SK-N-SH (cell line): ENCODE measurements around the gene CLDN6.

ENCODE experiments used
- CHD2 ChIP-seq: fragments of 150-350 bp; IDR thresholded peaks from 2 replicates; pipeline ENCODE4 v1.6.1; 2018; ENCODE audit warnings: low read length; ENCODE audit not compliant: partially characterized antibody
- EP300 ChIP-seq, 2 experiments: IDR thresholded peaks; 2 replicates each; pipeline versions ENCODE4 v1.4.0 to v1.6.1; 2012; ENCODE audit warnings: borderline replicate concordance in 1 of 2, low read depth in 1 of 2, low read length in 1 of 2
- EZH2phosphoT487 ChIP-seq: fragments of 200-600 bp; sonication (generic); IDR thresholded peaks from 2 replicates; pipeline ENCODE4 v1.6.1; 2017; ENCODE audit warnings: low read depth, mixed run types, mild to moderate bottlenecking, antibody characterized with exemption, moderate library complexity, borderline replicate concordance
- GATA2 ChIP-seq: sonication (generic); formaldehyde crosslinking; IDR thresholded peaks from 2 replicates; pipeline ENCODE4 v1.5.0; 2020; ENCODE audit warnings: mild to moderate bottlenecking, missing genetic modification reagents
- MXI1 ChIP-seq: IDR thresholded peaks from 2 replicates; pipeline ENCODE4 v1.6.1; 2012; ENCODE audit warnings: mild to moderate bottlenecking, low read depth, low read length, improper control_type of control experiment
- NFIC ChIP-seq: IDR thresholded peaks from 2 replicates; pipeline ENCODE4 v1.4.0; 2012; ENCODE audit warnings: borderline replicate concordance
- RFX5 ChIP-seq: IDR thresholded peaks from 2 replicates; pipeline ENCODE4 v1.6.1; 2012; ENCODE audit warnings: mild to moderate bottlenecking, improper control_type of control experiment, low read length
- SIN3A ChIP-seq: IDR thresholded peaks from 2 replicates; pipeline ENCODE4 v1.6.1; 2012; ENCODE audit warnings: low read depth, mild to moderate bottlenecking, low read length, moderate library complexity, borderline replicate concordance
- YY1 ChIP-seq: IDR thresholded peaks from 2 replicates; pipeline ENCODE4 v1.4.0; 2012; ENCODE audit warnings: low read depth, mild to moderate bottlenecking
- TF ChIP-seq, protein P1 (sequence below): fragments of 200-600 bp; sonication (generic); IDR thresholded peaks from 2 replicates; pipeline ENCODE4 v1.6.1; 2017; ENCODE audit warnings: antibody characterized with exemption, mild to moderate bottlenecking, moderate library complexity
- TF ChIP-seq, protein P2 (sequence below): IDR thresholded peaks from 2 replicates; pipeline ENCODE4 v1.4.0; 2012; ENCODE audit warnings: low read depth
- TF ChIP-seq, protein P3 (sequence below): IDR thresholded peaks from 2 replicates; pipeline ENCODE4 v1.6.1; 2012; ENCODE audit warnings: mild to moderate bottlenecking, low read depth, low read length, moderate library complexity

DNA sequence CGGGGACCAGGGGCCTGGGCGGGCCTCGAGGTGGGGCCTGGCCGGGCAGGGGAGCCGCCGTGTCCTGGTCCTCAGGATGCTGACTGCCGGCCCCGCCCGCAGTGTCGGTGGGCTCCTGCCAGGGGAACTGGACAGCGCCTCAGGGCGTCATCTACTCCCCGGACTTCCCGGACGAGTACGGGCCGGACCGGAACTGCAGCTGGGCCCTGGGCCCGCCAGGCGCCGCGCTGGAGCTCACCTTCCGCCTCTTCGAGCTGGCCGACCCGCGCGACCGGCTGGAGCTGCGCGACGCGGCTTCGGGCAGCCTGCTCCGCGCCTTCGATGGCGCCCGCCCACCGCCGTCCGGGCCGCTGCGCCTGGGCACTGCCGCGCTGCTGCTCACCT, 51.2 kb downstream of the CLDN6 start:
- TF ChIP-seq SIN3A (no peak), EP300 (IDR thresholded peaks at IDR 0.05; ENCODE audit: borderline replicate concordance in 1 of 2, low read depth in 1 of 2, low read length in 1 of 2) (no peak), MXI1 (no peak), CHD2 (no peak), YY1 (no peak), NFIC (no peak), GATA2 (CRISPR knock-in tag) (no peak), RFX5 (no peak), EZH2phosphoT487 (no peak)
- TF ChIP-seq, protein P1, sequence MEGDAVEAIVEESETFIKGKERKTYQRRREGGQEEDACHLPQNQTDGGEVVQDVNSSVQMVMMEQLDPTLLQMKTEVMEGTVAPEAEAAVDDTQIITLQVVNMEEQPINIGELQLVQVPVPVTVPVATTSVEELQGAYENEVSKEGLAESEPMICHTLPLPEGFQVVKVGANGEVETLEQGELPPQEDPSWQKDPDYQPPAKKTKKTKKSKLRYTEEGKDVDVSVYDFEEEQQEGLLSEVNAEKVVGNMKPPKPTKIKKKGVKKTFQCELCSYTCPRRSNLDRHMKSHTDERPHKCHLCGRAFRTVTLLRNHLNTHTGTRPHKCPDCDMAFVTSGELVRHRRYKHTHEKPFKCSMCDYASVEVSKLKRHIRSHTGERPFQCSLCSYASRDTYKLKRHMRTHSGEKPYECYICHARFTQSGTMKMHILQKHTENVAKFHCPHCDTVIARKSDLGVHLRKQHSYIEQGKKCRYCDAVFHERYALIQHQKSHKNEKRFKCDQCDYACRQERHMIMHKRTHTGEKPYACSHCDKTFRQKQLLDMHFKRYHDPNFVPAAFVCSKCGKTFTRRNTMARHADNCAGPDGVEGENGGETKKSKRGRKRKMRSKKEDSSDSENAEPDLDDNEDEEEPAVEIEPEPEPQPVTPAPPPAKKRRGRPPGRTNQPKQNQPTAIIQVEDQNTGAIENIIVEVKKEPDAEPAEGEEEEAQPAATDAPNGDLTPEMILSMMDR = no peak
- TF ChIP-seq, protein P2, sequence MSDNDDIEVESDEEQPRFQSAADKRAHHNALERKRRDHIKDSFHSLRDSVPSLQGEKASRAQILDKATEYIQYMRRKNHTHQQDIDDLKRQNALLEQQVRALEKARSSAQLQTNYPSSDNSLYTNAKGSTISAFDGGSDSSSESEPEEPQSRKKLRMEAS = no peak
- TF ChIP-seq, protein P3, sequence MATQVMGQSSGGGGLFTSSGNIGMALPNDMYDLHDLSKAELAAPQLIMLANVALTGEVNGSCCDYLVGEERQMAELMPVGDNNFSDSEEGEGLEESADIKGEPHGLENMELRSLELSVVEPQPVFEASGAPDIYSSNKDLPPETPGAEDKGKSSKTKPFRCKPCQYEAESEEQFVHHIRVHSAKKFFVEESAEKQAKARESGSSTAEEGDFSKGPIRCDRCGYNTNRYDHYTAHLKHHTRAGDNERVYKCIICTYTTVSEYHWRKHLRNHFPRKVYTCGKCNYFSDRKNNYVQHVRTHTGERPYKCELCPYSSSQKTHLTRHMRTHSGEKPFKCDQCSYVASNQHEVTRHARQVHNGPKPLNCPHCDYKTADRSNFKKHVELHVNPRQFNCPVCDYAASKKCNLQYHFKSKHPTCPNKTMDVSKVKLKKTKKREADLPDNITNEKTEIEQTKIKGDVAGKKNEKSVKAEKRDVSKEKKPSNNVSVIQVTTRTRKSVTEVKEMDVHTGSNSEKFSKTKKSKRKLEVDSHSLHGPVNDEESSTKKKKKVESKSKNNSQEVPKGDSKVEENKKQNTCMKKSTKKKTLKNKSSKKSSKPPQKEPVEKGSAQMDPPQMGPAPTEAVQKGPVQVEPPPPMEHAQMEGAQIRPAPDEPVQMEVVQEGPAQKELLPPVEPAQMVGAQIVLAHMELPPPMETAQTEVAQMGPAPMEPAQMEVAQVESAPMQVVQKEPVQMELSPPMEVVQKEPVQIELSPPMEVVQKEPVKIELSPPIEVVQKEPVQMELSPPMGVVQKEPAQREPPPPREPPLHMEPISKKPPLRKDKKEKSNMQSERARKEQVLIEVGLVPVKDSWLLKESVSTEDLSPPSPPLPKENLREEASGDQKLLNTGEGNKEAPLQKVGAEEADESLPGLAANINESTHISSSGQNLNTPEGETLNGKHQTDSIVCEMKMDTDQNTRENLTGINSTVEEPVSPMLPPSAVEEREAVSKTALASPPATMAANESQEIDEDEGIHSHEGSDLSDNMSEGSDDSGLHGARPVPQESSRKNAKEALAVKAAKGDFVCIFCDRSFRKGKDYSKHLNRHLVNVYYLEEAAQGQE = no peak
